ENCODE measurements around the gene SNTB2. TPM values are rescaled to one million over a fixed set of nuclear protein-coding genes. Genes with fewer than 3 reads are reported as not detected.

Gene SNTB2
- total and polyA plus RNA-seq, 2 of the 8 experiments (the other 6 are each of a cell fraction or from before 2014, with no cell fraction given), result 6.0 to 16.1 TPM

DNA sequence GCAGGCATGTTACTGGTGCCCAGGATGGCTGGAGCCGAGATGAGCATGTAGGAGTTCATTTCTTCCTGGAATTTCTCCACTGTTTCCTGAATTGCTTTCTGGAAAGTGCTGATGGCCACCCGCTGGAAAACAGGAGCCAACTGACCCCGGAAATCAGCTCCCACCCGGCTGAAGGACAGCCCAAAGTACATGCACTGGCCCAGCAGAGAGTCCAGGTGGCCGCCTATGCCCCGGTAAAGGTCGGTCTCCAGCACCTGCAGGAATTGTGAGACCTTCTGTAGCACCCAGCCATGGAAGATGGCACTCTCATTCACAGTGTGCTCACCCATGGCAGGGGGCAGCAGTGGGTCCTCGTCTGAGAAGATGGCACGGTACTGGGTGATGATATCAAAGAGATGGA, 147.7 kb downstream of the SNTB2 start:
- Histone ChIP-seq H2AK5ac (ENCODE audit: low read depth, low read length) (no peak overlapping the region), H3K4ac (replicated peaks; ENCODE audit: insufficient read length, low read depth, low read length) (no peak overlapping the region), H3K23me2 (ENCODE audit: low read depth, low read length) (peaks cover 2% of the 10 kb centered on the region; the same call in 1 of the 2 replicates), H3K18ac (ENCODE audit: extremely low read depth, low read length) (no peak overlapping the region), H2BK12ac (ENCODE audit: low read depth, low read length) (no peak overlapping the region), H4K20me1 (replicated peaks in 1 of 2; ENCODE audit: control insufficient read depth in 1 of 2, insufficient read depth in 2 of 2, low read length in 2 of 2) (peaks cover 2 to 5% of the 10 kb centered on the region in 2 experiments), H2BK20ac (ENCODE audit: low read length) (no peak overlapping the region), H3K79me1 (ENCODE audit: low read depth, low read length) (peaks cover 2% of the 10 kb centered on the region; the same call in 1 of the 2 replicates), H3K4me2 (ENCODE audit: insufficient read depth in 1 of 2, low read depth in 2 of 2, low read length in 2 of 2) (no peak overlapping the region), H2BK120ac (replicated peaks; ENCODE audit: low read depth, low read length) (no peak overlapping the region), H2AFZ (ENCODE audit: low read length) (no peak overlapping the region), H3K27ac (ENCODE audit: low read depth, low read length) (no peak overlapping the region), H3K4me3 (ENCODE audit: extremely low read depth in 1 of 4, insufficient read depth in 2 of 4, low read depth in 3 of 4, low read length in 4 of 4) (no peak overlapping the region), H4K91ac (replicated peaks; ENCODE audit: insufficient read length, low read length) (no peak overlapping the region), H3K56ac (replicated peaks; ENCODE audit: insufficient read length, low read depth, low read length) (no peak overlapping the region), H3K23ac (ENCODE audit: insufficient read length) (no peak overlapping the region), H3K9me3 (ENCODE audit: insufficient read depth in 2 of 2, low read depth in 1 of 2, low read length in 1 of 2) (no peaks in the 10 kb centered on the region), H3K27me3 (replicated peaks in 1 of 4; ENCODE audit: control insufficient read depth in 3 of 4, extremely low read depth in 1 of 4, insufficient read depth in 3 of 4, low read length in 3 of 4) (no peaks in the 10 kb centered on the region), H3K4me1 (replicated peaks in 1 of 4; ENCODE audit: control insufficient read depth in 3 of 4, insufficient read depth in 4 of 4, low read length in 3 of 4) (peaks cover 0 to 11% (median 3%) of the 10 kb centered on the region in 4 experiments; a peak in 4 of 7 replicates), H4K5ac (ENCODE audit: insufficient read length, low read depth, low read length) (no peak overlapping the region), H4K8ac (ENCODE audit: extremely low read depth, insufficient read depth, low read length) (no peak overlapping the region), H2BK15ac (ENCODE audit: low read length) (no peak overlapping the region), H3K79me2 (ENCODE audit: control insufficient read depth in 1 of 2, insufficient read depth in 2 of 2, low read length in 2 of 2) (peaks cover under 1 to 23% of the 10 kb centered on the region in 2 experiments; a peak in 3 of 4 replicates), H3K9ac (replicated peaks in 1 of 4; ENCODE audit: extremely low read depth in 1 of 4, low read depth in 3 of 4, low read length in 3 of 4) (no peak overlapping the region), H2BK5ac (ENCODE audit: low read depth, low read length) (no peak overlapping the region), H3K14ac (ENCODE audit: insufficient read length) (no peak overlapping the region), H3K36me3 (ENCODE audit: control insufficient read depth in 2 of 4, insufficient read depth in 4 of 4, low read length in 3 of 4) (peaks cover 22 to 50% (median 36%) of the 10 kb centered on the region in 4 experiments)
- DNase-seq (ENCODE audit: low read depth in 1 of 2, low spot score in 2 of 2) (no peak), FAIRE-seq (no peak)
- WGBS, 2 experiments (ENCODE audit: extremely low coverage in 1 of 2, insufficient coverage in 1 of 2, insufficient read length in 1 of 2, insufficient replicate concordance in 2 of 2, low coverage in 1 of 2, low lambda C conversion rate in 2 of 2, missing lambda C conversion rate in 1 of 2), result 89% methylated on average over 9 of the region's 9 CpGs; no CpG with 5 or more reads in 1 of the 2 experiments
- no peak for TF ChIP-seq BACH1 (IDR thresholded peaks at IDR 0.05; ENCODE audit: low read length)
- TF ChIP-seq NRF1 (IDR thresholded peaks at IDR 0.05; ENCODE audit: low read depth, low read length), result no peak
- TF ChIP-seq CHD1 (IDR thresholded peaks at IDR 0.05; ENCODE audit: low read depth, low read length), result no peak
- TF ChIP-seq RAD21 (IDR thresholded peaks at IDR 0.05 in 1 of 2, conservative IDR thresholded peaks at IDR 0.05 in 1 of 2; ENCODE audit: low read depth in 2 of 2, low read length in 2 of 2), result no peak
- TF ChIP-seq GTF2F1 (IDR thresholded peaks at IDR 0.05; ENCODE audit: borderline replicate concordance, low read depth, low read length), result no peak
- no peak for TF ChIP-seq EGR1 (IDR thresholded peaks at IDR 0.05; ENCODE audit: borderline replicate concordance, low read depth, low read length)
- TF ChIP-seq, protein P1, sequence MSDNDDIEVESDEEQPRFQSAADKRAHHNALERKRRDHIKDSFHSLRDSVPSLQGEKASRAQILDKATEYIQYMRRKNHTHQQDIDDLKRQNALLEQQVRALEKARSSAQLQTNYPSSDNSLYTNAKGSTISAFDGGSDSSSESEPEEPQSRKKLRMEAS (IDR thresholded peaks at IDR 0.05), result no peak
- ChIA-PET CTCF (ENCODE audit: partially characterized antibody) (interaction anchor here (1.4 kb wide), 1 partner anchor 218 kb away, joined by 3 read pairs; no protein-coding TSS in a partner anchor), POLR2A (ENCODE audit: partially characterized antibody) (interaction anchor here (0.7 to 29.8 kb wide), 2 partner anchors 14 to 420 kb away, joined by 3 to 497 read pairs; partner anchors contain the start of genes NOB1, PDF and VPS4A)
